Renal cortex interstitium (tissue), 11 donors: ENCODE data around the gene LRRC17. TPM values are rescaled to one million over a fixed set of nuclear protein-coding genes. Genes with fewer than 3 reads are reported as not detected.
"Not testable (repeated sequence)": the region's sequence is repeated elsewhere in the genome, so short reads cannot be mapped to it uniquely, and the experiment has no call there.

Experiments used
- DNase-seq, 11 donors: peaks; one replicate each; pipeline ENCODE4 v3.0.0-alpha.2; 2013; ENCODE audit warnings: low read depth in 9 of 11, low spot score in 4 of 11; ENCODE audit errors: extremely low read depth in 1 of 11
- polyA plus RNA-seq, 3 donors: library from polyadenylated mRNA; unstranded; fragments of 120-200 nt; gene quantifications; one replicate each; pipeline ENCODE4 v1.2.1, GENCODE V29; 2013; ENCODE audit not compliant: insufficient read length in 3 of 3

LRRC17 gene
- polyA plus RNA-seq, 3 donors, result 65.5 to 86.7 (median 82.3) TPM

DNA sequence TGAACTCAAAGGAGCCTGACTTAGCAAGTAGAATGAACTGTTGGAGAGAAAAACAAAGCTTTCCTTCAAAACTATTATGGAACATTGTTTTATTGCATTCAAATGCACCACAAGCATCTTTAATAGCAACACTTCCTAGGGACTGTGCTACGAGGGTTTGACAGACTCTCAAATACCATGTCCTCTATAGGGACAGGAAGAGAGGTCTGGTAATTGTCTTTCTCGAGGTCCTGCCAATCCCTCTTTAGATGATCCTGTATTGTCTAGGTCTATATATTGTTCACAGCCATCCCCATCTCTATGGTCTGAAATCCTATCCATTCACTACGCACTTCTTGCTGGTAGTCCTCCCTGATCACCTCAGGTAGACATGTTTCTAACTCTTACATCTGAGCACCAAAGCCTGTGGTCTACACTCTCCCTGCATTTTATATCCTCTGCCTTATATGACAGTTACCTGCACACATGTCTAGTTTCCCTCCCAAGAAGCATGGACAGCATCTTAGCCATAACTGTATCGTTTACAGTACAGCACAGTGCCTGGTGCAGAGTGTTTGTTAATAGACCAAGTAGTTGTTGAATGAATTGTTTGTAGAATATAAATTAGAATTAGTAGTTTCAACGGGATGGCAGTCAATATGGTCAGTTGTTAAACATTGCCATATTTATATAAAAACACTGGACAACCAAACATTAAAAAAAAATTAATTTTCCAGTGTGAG is 21.7 kb upstream of the LRRC17 start:
- no peak for DNase-seq

DNA sequence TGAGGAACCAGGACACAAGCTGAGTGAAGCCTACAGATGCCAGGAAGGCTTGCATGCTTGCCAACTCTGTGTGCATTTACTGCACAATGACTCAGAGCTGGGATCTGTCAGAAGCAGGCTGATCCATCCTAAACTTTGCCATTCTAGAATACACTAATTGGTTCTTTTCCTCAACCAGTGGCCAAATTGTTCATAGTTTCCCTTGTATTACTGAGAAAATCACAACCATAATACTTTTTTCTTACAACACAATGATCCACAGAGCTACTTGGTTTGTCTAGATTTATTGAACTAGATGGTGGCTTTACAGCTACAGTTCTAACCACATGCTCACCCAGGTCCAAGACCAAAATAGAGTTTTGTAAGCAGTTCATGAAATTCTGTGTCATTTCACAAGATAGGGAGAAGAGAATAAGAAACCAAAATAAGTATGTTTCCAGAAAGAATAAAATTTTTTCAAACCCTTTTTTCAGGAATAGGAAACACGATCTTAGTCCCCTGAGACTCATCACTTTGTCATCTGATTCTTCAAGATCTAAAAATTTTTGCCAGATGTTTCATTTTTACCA is 21.0 kb upstream of the LRRC17 start:
- DNase-seq, result no peak

DNA sequence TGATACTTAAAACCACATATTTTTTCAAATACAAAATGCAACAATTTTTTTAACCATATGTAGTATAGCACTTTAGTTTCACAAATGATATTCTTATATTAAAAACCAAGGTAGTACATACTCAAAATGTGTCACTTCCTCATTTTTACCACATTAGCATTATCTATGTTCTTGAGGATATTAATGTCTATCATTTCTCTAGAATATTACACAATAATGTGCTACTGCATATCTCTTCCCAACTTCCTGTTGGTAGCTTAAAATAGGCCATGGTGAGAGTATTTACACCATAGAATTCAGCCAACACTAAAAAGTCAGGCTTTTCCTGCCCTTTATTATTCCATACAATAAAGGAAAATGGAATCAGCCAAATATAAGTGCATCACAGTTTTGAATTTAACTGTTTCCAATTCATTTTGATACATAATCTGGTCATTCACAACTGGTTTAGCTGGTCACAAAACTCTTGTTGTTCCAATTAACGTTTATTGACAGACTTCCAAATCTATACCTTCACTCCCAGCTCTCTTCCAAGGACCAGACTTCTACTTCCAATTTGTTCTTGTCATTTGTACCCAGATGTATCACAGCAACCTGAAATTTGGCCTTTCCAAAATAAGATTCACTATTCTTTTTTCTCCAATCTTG is 20.0 kb upstream of the LRRC17 start:
- DNase-seq, result no peak

DNA sequence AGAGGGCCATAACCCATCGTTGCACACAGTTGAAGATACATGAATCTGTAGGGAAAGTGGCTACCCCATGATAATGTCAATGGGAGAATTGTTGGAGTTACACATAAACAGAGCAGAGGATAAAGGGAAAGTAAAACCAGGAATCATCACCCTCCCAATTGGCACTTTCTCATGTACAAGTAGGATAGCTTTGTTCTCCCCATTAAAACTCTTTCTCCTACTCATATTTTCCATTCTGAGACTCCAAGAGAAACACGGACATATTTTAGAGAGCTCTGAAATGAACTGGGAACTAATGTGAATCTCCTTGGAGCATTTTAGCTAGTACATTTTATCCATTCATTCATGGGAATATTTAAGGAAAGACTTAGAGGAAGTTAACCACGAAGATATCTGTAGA is 17.2 kb upstream of the LRRC17 start:
- DNase-seq, result no peak

DNA sequence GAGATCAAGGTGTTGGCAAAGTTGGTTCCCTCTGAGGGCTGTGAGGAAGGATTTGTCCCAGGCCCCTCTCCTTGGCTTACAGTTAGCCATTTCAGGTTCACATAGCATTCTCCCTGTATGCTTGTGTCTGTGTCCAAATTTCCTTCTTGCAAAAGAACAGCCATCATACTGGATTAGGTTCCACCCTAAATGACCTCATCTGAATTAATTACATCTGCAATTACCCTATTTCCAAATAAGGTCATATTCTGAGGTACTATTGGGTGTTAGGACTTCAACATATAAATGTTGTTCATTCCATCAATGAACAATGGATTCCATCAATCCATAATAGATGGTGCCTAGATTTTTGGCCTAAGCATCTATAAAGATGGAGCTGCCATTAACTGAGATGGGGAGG is 16.2 kb upstream of the LRRC17 start:
- no peak for DNase-seq

DNA sequence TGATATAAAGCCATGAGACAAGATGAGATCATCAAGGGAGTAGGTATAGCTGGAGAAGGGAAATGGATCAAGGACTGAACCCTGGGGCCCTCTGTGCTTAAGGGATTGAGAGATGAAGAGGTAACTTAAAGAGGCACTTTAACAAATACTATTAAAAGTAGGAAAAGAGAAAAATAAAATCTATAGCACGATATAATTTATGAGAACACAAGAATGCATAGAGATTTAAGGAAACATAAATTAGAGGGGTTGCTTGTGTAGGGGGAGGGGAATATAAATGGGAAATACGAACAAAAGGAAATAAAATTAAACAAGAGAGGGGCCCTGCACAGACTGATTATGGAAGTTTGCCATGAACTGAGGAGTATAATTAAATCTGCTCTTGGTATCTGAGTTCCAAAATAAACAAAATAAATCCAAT is 15.6 kb upstream of the LRRC17 start:
- peak in 6 of 11 donors; percentile 31 to 81 (median 62) for DNase-seq

DNA sequence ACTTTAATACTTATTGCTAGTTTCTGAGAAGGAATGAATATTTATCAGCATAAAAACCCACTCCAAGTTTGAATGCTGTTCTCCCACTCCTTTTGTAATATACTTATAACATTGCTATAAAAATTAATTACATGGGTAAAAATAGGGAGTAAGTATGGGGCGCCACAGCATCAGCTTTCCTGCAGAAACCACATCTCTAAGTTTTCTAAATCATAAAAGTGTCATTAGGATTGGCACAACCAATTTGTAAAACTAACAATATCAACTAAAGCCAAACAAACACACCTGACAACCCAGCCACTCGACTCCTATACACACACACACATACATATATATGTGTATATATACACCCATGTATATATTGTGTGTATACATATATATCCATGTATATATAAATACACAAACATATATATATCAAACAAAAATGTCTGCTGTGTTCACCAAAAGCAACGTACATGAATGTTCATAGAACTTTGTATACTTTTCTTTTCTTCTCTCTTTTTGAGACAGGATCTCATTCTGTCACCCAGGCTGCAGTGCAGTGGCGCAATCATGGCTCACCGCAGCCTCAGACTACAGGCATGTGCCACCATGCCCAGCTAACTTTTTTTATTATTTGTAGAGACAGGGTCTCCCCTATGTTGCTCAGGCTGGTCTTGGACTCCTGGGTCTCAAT is 14.8 kb upstream of the LRRC17 start:
- DNase-seq, result no peak

DNA sequence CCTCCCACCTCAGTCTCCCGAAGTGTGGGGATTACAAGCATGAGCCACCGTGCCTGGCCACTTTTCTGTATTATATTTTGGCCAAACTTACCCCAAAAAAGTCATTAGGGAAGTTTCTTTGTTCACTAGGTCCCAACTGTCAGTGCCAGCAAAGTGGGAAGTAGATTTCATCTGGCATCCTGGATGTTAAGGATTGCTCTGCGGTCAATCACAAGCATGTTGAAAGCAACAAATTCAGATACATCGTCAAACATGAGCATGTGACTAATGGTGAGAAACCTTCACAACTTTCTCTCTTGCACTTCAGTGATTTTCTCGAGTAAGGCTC is 14.3 kb upstream of the LRRC17 start:
- DNase-seq, result no peak

DNA sequence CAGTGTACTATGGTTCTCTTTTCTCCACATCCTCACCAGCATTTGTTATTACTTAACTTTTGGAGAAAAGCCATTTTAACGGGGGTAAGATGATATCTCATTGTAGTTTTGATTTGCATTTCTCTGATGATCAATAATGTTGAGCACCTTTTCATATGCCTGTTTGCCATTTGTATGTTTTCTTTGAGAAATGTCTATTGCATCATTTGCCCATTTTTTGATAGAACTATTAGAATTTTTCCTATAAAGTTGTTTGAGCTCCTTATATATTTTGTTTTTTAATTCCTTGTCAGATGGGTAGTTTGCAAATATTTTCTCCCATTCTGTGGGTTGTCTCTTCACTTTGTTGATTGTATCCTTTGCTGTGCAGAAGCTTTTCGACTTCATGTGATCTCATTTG is 10.7 kb upstream of the LRRC17 start:
- DNase-seq, result not testable (repeated sequence)

DNA sequence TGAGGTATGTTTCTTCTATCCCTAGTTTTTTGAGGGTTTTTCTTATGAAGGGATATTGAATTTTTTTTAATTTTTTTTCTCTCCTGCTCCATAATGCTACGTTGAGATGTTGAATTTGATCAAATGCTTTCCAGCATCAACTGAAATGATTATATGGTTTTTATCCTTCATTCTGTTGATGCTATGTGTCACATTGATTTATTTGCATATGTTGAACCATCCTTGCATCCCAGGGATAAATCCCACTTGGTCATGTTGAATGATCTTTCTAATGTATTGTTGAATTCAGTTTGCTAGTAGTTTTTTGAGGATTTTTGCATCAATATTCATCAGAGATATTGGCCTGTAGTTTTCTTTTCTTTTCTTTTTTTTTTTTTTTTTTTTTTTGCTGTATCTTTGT is 9.2 kb upstream of the LRRC17 start:
- not testable (repeated sequence) for DNase-seq

DNA sequence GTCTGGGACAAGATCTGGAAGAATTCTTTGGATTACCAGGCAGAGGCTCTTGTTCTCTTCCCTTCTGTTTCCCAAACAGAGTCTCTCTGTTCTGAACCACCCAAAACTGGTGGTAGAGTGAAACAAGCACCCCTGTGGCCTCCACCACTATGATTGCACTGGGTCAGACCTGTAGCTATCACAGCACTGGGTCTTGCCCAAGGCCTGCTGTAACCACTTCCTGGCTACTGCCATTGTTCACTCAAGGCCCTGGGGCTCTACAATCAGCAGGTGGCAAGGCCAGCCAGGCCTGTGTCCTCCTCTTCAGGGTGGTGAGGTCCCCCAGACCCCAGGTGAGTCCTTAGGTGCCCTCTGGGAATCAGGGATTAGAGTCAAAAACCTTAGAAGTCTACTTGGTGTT is 4.1 kb upstream of the LRRC17 start:
- DNase-seq, result no peak

DNA sequence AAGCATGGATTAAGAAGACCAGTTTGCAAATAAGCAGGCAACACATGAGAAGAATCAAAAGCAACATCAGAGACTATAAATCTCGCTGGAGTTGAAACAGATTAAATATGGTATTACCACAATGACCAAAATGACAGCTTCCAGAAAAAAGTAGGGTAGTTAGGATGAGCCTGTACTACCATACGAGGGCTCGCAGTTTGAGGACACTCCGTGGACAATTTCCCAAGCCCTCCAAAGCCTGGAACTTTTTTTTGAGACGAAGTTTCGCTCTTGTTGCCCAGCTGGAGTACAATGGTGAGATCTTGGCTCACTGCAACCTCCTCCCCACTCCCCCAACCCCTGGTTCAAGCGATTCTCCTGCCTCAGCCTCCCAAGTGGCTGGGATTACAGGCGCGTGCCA is 1.0 kb downstream of the LRRC17 start:
- no peak for DNase-seq

DNA sequence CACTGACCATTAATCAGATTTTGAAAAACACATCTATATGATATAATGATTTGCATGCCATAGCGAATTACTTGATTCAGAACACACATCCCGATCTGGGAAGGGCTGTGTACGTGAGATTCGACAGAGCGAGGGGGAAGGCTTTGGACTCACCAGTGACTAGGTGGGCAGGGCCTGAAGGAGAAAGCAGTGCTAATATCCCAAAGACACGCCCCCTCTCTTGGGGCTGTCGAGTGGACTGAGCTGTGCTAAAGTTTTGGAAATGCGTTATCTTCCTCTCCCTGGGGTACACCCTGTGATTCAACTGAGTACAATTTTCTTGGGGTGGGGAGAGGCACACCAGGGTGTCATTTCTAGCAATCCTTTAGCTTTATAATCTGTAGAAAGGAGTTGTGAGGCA is 1.8 kb downstream of the LRRC17 start:
- DNase-seq, result peak in 6 of 11 donors; percentile 36 to 66 (median 54)

DNA sequence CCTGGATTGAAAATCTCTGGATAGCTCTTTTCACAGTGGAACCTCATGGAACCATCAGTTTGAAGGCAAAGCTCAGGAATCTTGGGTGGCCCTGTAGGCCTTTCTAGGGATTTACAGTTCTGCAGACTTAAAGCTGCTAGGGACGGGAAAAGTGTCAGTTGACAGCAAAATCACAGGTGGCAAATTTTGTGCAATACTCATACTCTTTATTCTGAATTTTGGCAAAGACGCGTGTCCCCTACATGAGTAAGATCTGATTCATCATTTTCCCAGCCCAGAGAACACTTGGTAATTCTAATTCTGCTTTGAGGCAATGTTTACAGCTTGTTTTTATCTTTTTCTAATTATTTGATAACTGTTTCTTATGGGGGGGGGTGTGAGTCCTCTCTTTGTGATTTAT is 3.6 kb downstream of the LRRC17 start:
- DNase-seq, result no peak

DNA sequence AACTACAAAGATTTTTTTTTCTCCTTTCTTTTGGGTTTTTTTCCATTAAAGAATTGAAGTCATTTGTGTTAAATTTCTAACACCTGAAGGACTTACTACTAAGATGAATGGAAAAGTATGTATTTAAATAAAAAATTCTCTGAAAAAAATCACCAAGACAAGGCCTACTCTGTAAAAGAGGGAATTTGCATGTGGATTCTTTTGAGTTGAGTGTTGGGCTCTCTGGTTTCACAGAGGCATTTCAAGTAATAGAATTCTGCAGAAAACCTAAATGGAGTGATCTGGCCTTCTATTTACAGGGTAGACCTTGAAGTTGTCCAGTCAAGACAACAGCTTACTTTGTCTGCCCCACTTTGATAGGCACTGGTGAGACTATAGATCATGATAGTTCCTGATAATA is 4.1 kb downstream of the LRRC17 start:
- DNase-seq, result no peak

DNA sequence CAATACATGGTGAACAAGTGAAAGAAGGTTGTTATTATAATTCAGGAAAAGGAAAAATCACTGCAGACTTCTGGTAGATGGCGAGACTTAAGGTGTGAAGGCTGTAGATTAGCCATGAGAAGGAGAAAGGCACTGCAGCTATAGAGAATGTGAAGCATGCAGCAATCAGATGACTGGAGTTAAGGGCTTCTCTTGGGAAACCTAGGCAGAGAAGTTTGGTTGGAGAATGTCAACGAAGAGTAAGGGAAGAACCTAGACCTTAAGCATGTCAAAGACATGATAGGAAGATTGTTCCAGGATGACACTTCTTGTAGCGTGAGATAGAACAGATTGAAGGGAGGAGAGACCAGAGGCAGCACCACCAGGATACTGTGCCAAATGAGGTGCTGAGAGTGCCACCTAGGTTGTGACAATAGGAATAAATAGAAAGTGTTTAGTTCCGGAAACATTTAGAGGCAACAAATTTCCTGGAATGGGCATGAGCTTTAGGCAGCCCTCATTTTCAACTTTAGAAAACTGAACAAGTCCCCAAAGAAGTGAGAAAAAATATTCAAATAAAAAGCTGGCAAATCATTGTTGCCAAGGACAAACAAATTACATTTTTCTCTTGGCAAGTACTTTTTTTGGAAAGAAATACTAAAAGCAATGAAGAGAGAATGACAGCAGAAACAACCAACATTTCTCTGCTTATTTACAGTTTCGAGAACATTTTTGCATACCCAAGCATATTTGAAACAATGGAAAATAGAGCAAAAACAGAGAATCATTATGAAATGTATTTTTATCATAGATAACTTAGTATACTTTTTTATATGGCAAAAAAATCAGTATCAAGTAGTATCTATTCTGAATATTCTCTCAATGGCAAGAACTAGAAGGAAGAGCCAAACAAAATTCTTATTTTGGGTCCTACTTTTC is 4.9 kb downstream of the LRRC17 start:
- no peak for DNase-seq

DNA sequence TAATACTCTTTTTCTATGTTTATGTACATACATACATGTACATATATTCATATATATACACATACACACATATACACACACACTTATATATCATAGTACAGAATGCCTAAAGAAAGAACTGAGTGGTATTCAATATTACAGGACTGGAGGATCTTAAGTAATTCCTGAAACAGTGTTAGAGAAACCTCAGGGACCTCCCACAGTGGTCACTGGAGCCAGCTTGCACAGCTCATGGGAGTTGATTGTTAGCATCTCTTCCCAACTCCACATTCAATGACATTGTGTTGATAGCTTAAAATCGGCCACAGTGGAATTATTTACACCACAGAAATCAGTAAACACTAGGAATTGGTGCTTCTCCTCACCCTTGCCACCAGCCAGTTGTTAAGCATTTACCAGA is 6.0 kb downstream of the LRRC17 start:
- no peak for DNase-seq

DNA sequence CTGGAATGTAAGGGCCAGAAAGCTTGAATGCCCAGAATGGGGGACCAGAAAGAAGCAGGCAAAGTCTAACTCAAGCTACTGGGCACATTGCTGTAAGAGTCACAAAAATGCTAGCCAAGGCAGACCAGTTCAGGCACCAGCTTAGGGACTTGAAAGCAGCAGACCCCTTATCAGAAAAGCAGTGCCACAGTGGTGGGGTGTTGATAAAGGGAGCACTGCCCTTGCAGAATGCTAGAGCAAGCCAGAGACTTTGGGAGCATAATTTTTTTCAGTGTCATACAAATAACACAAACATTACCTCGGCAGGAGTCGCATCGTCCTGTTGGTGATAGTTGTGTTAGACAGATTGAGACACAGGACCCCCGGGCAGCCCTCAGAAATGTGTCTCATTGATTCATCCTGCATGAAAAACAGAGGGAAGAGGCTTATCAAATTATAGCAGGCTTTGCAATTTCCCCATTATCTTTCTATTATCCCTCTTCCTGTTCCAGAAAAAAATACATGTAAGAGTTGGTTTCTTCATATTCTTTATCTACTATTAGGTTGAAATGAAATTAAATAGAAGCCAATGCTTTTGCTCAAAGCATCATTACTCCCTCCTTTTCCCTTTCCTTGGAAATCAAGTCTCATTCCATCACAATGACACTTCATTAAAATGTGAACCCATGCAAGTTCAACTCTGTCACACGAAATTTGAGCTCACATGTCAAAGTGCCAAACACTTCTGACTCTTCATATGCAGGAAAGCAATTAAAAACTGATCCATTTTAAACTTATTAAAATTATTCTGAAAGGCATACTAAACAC is 13.4 kb downstream of the LRRC17 start:
- no peak for DNase-seq

DNA sequence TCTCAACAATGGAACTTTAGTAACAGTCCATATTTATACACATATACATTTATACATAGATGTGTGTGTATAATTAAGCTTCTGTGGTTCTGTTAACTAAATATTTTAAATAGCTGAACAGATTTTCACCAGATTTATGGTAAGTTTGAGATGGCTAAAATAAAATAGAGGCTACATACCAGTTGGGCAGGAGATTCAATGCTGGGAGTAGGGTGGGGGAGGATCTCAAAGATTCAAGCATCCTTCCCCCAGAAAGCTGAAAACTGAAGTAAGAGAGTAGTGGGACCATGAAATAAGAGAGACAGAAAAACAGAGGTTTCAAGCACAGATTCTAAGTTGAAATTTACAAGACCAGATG is 14.0 kb downstream of the LRRC17 start:
- no peak for DNase-seq
